ENCODE measurements around the gene PRDX2. TPM values are rescaled to one million over a fixed set of nuclear protein-coding genes. Genes with fewer than 3 reads are reported as not detected.
"Not testable (repeated sequence)": the region's sequence is repeated elsewhere in the genome, so short reads cannot be mapped to it uniquely, and the experiment has no call there.

Gene PRDX2
- polyA plus RNA-seq, 1 donor from 2014 or later, result 882 TPM

- peak overlapping the region; percentile 95 for H3K4me3 ChIP-seq (ENCODE audit: low read length)
- H3K27ac ChIP-seq (ENCODE audit: low read length), result peak overlapping the region; percentile 85
- peak overlapping the region; percentile 93 for H3K4me2 ChIP-seq (ENCODE audit: low read length)
- peak overlapping the region; percentile 97 for H3K9ac ChIP-seq (ENCODE audit: low read length)
- H2AFZ ChIP-seq (ENCODE audit: low read depth, low read length), result no peak overlapping the region
- TF ChIP-seq, protein P1, sequence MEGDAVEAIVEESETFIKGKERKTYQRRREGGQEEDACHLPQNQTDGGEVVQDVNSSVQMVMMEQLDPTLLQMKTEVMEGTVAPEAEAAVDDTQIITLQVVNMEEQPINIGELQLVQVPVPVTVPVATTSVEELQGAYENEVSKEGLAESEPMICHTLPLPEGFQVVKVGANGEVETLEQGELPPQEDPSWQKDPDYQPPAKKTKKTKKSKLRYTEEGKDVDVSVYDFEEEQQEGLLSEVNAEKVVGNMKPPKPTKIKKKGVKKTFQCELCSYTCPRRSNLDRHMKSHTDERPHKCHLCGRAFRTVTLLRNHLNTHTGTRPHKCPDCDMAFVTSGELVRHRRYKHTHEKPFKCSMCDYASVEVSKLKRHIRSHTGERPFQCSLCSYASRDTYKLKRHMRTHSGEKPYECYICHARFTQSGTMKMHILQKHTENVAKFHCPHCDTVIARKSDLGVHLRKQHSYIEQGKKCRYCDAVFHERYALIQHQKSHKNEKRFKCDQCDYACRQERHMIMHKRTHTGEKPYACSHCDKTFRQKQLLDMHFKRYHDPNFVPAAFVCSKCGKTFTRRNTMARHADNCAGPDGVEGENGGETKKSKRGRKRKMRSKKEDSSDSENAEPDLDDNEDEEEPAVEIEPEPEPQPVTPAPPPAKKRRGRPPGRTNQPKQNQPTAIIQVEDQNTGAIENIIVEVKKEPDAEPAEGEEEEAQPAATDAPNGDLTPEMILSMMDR (IDR thresholded peaks at IDR 0.05; ENCODE audit: poor library complexity, severe bottlenecking), result no peak
- TF ChIP-seq EZH2 (IDR thresholded peaks at IDR 0.05; ENCODE audit: borderline replicate concordance, insufficient read depth, low read length, poor library complexity, severe bottlenecking), result no peak
- TF ChIP-seq RAD21 (conservative IDR thresholded peaks at IDR 0.05), result no peak
- no peak for TF ChIP-seq POLR2AphosphoS5 (IDR thresholded peaks at IDR 0.05)
- no peak for TF ChIP-seq MXI1 (conservative IDR thresholded peaks at IDR 0.05; ENCODE audit: poor library complexity, severe bottlenecking)
- no peak for TF ChIP-seq SMC3 (conservative IDR thresholded peaks at IDR 0.05; ENCODE audit: poor library complexity)
- no peak for TF ChIP-seq TAF1 (IDR thresholded peaks at IDR 0.05; ENCODE audit: low read depth)
- TF ChIP-seq, protein P2, sequence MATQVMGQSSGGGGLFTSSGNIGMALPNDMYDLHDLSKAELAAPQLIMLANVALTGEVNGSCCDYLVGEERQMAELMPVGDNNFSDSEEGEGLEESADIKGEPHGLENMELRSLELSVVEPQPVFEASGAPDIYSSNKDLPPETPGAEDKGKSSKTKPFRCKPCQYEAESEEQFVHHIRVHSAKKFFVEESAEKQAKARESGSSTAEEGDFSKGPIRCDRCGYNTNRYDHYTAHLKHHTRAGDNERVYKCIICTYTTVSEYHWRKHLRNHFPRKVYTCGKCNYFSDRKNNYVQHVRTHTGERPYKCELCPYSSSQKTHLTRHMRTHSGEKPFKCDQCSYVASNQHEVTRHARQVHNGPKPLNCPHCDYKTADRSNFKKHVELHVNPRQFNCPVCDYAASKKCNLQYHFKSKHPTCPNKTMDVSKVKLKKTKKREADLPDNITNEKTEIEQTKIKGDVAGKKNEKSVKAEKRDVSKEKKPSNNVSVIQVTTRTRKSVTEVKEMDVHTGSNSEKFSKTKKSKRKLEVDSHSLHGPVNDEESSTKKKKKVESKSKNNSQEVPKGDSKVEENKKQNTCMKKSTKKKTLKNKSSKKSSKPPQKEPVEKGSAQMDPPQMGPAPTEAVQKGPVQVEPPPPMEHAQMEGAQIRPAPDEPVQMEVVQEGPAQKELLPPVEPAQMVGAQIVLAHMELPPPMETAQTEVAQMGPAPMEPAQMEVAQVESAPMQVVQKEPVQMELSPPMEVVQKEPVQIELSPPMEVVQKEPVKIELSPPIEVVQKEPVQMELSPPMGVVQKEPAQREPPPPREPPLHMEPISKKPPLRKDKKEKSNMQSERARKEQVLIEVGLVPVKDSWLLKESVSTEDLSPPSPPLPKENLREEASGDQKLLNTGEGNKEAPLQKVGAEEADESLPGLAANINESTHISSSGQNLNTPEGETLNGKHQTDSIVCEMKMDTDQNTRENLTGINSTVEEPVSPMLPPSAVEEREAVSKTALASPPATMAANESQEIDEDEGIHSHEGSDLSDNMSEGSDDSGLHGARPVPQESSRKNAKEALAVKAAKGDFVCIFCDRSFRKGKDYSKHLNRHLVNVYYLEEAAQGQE (IDR thresholded peaks at IDR 0.05; ENCODE audit: borderline replicate concordance), result no peak
- no peak for TF ChIP-seq EP300 (conservative IDR thresholded peaks at IDR 0.05; ENCODE audit: poor library complexity, severe bottlenecking)
- H3K9me3 ChIP-seq (ENCODE audit: low read length), result no peaks in the 10 kb centered on the region
- H3K27me3 ChIP-seq (ENCODE audit: insufficient read depth, low read depth, low read length), result no peaks in the 10 kb centered on the region
- peaks cover 19% of the 10 kb centered on the region for H3K79me2 ChIP-seq (replicated peaks; ENCODE audit: insufficient read depth, low read length)
- no peaks in the 10 kb centered on the region for H3K9me2 ChIP-seq (ENCODE audit: insufficient read depth, low read length)
- H3K36me3 ChIP-seq (ENCODE audit: insufficient read depth, low read length), result no peaks in the 10 kb centered on the region
- no peaks in the 10 kb centered on the region for H4K20me1 ChIP-seq (ENCODE audit: insufficient read depth)
- no peaks in the 10 kb centered on the region for H3F3A ChIP-seq (ENCODE audit: insufficient read depth, low read length, poor library complexity, severe bottlenecking)
These were observed 1.7 kb downstream of the PRDX2 start for GRCh38 chr19:12799742-12800465.

GRCh38 chr19:12797607-12798006, 4.0 kb downstream of the PRDX2 start:
- not testable (repeated sequence) for H3K4me3 ChIP-seq (ENCODE audit: low read length); H3K36me3 ChIP-seq (ENCODE audit: insufficient read depth, low read length); H3K27ac ChIP-seq (ENCODE audit: low read length); H4K20me1 ChIP-seq (ENCODE audit: insufficient read depth); H3K27me3 ChIP-seq (ENCODE audit: insufficient read depth, low read depth, low read length); H3K9ac ChIP-seq (ENCODE audit: low read length); H3K9me3 ChIP-seq (ENCODE audit: low read length); H2AFZ ChIP-seq (ENCODE audit: low read depth, low read length); H3K4me2 ChIP-seq (ENCODE audit: low read length); H3K9me2 ChIP-seq (ENCODE audit: insufficient read depth, low read length); H3F3A ChIP-seq (ENCODE audit: insufficient read depth, low read length, poor library complexity, severe bottlenecking)
- H3K79me2 ChIP-seq (replicated peaks; ENCODE audit: insufficient read depth, low read length), result peaks cover 19% of the 10 kb centered on the region
